Kidney tubule cell (primary cell): ENCODE measurements around the gene SYNM.
A peak's percentile ranks its signal among the peaks of the same experiment; 100 is the strongest.
"Not testable (repeated sequence)": the region's sequence is repeated elsewhere in the genome, so short reads cannot be mapped to it uniquely, and the experiment has no call there.

Source experiments
- DNase-seq: peaks from one replicate; pipeline ENCODE4 v3.0.0-alpha.2; 2018; ENCODE audit warnings: low spot score

The SYNM gene

GRCh38 chr15:99104788-99105513, at the start of gene SYNM:
Gene SYNM (plus strand): TSS chr15:99105080. CDS start chr15:99105200, 120 bp downstream.
- DNase-seq = peak; percentile 80

GRCh38 chr15:99055555-99056134, 49.2 kb upstream of the SYNM start:
- DNase-seq = no peak

- no peak for DNase-seq
Measured at GRCh38 chr15:99057020-99057419, 47.9 kb upstream of the SYNM start.

DNA sequence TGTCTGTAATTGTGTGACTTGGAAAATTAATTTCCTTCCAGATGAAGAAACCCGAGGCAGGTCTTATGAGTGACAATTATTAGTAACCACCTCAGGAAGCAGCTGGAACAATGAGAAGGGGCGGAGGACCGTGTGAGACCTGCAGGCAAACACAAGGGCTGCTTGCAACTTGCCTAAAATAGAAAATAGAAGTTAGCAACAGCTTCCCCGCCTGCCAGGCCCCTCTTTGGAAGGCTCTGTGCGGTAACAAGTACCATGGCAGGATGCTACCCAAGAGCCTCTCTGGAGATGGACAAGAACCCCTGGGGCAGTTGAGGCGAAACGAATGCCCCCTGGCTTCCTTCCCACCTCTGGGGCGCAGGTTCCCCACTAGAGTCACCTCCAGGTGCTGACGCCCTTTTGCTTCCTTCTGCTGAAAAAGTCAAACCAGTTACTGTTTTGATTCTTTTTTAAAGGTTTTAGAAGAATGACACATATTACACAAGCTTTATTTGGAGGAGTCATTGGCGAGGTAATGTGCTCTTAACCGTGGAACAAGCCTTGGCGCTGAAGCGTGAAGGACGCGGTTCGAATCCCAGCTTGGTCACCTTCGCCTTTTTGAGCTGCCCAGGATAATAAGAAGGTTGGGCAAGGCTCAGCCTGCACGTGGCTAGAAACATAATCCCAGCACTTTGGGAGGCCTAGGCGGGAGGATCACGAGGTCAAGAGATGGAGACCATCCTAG, 47.0 kb upstream of the SYNM start:
- DNase-seq = peak; percentile 62

DNA sequence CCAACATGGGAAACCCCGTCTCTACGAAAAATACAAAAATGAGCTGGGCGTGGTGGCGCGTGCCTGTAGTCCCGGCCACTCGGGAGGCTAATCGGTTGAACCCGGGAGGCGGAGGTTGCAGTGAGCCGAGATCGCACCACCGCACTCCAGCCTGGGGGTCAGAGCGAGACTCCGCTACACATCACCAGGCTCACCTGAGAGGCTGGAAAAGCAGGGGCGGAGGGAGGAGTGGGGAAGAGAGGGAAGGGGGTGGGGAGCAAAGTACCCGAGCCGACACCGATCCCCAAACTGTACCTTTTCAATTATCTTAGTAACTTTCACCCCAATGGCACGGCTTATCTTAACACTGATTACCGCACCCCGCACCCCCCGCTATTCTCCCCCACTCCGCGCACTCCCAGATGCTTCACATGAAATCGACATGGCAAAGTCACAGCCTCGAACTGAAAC, 46.4 kb upstream of the SYNM start:
- no peak for DNase-seq

GRCh38 chr15:99059010-99059981, 45.6 kb upstream of the SYNM start:
- peak; percentile 87 for DNase-seq

GRCh38 chr15:99060186-99060585, 44.7 kb upstream of the SYNM start:
- not testable (repeated sequence) for DNase-seq

- DNase-seq = peak; percentile 56
Measured at GRCh38 chr15:99062226-99062625, 42.7 kb upstream of the SYNM start.

DNA sequence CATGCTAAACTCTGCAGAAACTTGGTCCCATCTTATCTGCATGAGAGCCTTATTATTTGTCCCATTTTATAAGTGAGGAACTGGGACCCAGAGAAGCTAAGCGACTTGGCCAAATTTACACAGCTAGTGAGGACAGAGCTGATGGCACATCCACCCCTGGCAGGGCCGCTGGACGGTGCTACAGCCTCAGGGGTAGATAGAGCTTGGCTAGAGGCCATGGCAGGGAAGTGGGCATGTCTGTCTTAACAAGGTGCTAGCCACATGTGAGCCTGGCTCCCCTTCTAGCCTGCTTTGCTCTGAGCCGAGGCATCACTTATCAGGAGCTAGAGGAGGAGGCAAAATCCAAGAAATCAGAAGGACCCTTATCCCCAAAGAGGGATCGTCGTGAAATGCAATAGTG, 36.7 kb upstream of the SYNM start:
- no peak for DNase-seq

GRCh38 chr15:99070208-99070607, 34.7 kb upstream of the SYNM start:
- no peak for DNase-seq

DNA sequence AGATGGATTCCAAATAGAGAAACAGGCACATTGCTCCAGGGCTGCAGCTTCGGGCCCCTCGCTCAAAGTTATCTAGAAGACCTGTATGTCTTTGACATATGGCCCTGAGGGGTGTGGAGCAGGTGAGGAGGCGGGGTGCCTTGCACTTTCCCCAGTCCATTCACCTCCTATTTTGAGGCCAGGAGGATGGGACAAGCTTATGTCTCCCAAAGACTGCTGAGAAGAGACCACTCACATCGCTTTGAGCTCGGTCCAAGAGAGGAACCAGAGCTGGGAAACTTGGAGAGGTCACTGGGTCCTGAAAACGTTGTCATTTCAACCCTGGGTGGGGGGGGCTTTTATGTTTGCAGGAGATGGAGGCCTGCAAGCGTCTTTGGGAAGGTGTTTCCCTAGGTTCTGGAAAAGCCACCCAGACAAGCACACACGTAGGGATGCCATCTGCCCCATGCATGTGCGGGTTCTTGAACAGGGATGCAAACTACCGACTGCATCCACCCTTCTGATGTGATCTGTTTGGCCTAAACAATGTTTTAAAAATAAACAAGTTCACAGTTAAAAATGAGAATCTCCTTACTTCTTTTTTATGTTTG, 33.7 kb upstream of the SYNM start:
- DNase-seq = no peak

DNA sequence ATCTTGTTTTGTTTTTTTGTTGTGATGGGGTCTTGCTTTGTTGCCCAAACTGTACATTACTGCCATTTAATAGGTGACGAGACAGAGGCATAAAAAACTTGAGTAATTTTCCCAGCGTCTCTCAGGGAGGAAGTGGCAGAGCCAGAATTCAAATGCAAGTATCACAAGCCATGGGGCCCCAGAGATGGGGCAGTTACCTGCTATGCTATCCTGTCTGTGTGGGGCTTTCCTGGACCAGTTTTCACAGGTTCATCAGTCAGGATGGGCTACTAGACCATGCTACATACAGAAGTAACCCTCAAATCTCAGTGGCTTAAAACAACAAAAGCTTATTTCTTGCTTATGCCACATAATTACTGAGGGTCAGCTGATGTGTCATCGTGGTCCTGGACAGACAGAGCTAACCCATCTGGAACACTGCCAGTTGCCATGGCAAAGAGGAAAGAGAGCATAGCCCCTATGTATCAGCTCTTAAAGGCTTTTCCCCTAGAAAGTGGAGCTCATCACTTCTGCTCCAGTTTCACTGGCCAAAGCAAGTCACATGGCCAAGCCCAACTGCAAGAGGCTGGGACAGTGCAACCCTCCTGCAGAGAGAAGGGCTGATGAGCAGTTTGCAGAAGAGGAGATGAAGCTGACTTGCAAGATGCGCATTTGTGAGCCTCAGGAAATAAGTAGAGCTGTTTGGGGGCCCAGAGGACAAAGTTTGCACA, 31.7 kb upstream of the SYNM start:
- DNase-seq = peak; percentile 25

DNA sequence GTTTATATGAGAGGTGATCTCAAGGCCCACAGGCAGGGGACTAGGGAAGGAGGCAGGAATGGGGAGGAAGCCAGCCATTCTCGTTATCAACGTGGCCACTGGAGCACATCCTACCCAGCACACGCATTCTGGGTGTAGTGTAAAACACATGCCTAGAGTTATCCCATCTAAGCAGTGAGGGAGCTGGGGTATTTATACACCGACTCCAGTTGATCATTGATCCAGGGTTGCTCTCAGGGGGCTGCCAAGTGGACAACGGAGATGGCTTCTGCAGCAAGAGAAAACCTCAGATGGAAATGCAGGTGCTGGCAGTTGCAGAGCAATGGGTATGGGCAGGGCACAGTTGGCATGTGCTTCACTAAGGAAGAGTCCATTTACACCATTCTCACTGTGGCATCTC, 30.4 kb upstream of the SYNM start:
- DNase-seq = no peak

DNA sequence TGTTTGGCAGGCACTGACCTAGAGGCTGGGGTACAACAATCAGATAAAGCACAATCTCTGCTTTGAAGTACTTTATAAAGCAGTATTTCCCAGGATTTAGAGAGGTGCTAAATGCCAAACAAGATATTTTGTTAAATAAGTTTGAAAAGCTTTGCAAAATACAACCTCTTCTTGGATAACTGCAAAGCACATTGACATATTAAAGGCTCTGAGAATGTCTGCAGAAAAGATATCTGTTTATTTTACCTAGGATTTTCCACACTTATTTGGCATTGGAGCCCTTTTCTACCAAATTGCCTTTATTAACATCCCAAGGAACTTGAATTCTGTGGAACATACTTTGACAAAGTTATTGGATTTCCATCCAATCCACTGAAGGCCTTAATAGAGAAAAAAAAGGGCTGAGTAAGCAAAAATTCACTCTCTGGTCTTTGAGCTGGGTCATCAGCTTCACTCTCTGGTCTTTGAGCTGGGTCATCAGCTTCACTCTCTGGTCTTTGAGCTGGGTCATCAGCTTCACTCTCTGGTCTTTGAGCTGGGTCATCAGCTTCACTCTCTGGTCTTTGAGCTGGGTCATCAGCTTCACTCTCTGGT, 29.7 kb upstream of the SYNM start:
- not testable (repeated sequence) for DNase-seq

DNA sequence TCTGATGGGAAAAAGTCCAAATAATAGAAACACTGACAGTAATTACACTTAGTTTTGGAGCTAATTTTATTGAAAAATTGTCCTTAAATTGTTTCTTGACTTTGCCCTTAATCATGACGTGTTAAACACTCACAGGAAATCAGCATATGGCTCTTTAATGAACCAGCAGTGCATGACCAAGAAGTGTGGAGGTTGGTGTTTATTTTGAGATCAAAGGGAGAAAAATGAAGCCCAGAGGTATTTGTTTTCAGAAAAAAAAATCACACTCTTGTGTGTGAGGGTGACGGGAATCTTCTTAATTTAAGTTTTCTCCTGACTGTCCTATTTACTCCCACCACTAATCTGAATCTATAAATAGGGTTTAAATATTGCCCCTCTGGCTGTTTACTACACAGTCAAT, 28.8 kb upstream of the SYNM start:
- DNase-seq = no peak

DNA sequence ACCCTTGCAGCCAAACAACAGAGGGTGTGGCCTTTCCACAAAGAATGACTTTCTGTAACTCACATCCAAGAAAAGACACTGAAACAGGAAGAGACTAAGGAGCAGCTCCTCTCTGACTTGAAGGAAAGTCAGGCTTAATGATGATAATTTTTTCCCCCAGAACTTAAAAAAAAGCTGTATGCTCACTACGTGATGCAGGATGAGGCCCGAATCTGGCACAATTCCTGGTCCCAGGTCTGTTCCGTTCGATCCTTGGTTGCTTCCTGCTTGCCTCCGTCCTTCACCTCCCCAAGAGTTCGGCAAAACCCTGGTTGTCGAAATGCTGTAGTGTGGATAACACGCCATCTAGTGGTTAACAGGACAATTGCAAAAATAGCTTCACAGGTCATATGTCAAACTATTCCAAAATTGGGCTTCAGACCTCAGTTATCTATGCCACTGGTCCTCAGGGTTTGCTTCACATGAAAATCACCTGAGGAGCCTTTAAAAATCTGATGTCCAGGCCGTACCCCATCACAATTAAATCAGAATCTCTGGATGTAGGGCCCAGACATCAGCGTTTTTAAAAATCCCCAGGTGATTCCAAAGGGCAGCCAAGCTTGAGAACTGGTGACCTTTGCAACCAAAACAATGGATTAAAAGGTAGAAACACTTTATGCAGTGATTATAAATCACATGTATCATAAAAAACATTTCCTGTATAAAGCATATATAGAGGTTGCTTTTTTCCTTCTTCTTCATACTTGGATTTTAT, 28.1 kb upstream of the SYNM start:
- peak; percentile 87 for DNase-seq

GRCh38 chr15:99082798-99083197, 22.1 kb upstream of the SYNM start:
- DNase-seq = no peak

DNA sequence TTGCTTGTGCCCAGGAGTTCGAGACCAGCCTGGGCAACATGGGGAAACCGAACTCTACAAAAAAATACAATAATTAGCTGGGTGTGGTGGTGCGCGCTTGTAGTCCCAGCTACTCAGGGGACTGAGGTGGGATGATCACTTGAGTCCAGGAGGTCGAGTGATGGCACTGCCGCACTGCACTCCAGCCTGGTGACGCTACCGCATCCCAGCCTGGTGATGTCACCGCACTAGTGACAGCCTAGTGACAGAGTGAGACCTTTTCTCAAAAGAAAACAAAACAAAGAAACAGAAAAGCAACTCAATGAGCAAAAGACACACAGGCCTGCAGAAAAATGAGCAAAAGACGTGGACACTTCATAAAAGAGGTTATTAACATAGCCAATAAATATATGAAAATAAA, 19.9 kb upstream of the SYNM start:
- DNase-seq = no peak

DNA sequence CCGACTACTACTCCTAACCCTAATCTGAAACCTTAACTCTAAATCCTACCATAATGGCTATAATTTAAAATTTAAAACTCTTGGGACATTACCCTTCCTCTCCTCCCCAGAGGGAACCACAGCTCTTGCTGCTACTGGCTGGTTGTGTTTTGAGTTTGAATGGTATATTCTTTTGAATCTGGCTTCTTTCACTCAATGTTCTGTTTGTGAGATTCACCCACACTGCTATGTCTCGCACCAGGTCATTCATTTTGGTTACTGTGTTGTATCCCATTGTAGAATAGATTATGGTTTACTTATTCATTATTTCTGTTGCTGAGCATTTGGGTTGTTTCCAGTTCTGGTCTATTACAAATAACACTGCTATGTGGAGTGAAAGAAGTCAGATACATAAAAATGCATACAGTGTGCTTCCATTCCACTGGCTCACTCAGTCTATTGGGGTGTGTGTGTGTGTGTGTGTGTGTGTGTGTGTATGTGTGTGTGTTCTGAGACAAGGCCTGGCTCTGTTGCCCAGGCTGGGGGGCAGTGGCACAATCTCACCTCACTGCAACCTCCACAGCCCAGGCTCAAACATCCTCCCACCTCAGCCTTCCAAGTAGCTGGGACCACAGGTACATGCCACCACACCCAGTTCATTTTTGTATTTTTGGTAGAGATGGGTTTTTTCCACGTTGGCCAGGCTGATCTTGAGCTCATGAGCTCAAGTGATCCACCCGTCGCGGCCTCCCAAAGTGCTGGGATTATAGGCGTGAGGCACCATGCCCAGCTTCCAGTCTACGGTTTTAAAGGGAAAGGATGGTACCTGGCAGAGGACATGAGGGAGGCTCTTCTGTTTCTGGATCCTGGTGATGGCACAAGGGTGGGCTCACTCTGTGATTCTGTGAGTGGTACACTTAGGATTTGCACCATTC, 19.2 kb upstream of the SYNM start:
- peak; percentile 86 for DNase-seq
